ENCODE data around the gene RIT2.

Gene RIT2

GRCh38 chr18:43004421-43004820 lies 111.1 kb downstream of the RIT2 start:
- no peaks in the 10 kb centered on the region for H3K4me1 Mint-ChIP-seq
- H3K9me3 Mint-ChIP-seq, result peaks cover 12 to 14% of the 10 kb centered on the region in 2 donors
- DNase-seq (no peak), ATAC-seq (no peak)
- no peaks in the 10 kb centered on the region for H3K27me3 Mint-ChIP-seq
- H3K4me3 Mint-ChIP-seq, result no peak overlapping the region
- H3K27ac Mint-ChIP-seq, result no peak overlapping the region

- DNase-seq, result no peak
- H3K9me3 Mint-ChIP-seq, result peaks cover 12 to 14% of the 10 kb centered on the region in 2 donors
- H3K4me3 Mint-ChIP-seq, result no peak overlapping the region
- H3K27ac Mint-ChIP-seq, result no peak overlapping the region
- H3K4me1 Mint-ChIP-seq, result no peaks in the 10 kb centered on the region
- H3K27me3 Mint-ChIP-seq, result no peaks in the 10 kb centered on the region
- ATAC-seq, result no peak
Observed at GRCh38 chr18:43001821-43002220, 113.7 kb downstream of the RIT2 start.

GRCh38 chr18:42996824-42997223 lies 118.7 kb downstream of the RIT2 start:
- Mint-ChIP-seq H3K4me3 (no peak overlapping the region), H3K9me3 (peaks cover 7 to 14% of the 10 kb centered on the region in 2 donors), H3K27me3 (no peaks in the 10 kb centered on the region), H3K27ac (no peak overlapping the region), H3K4me1 (no peaks in the 10 kb centered on the region)
- ATAC-seq (no peak), DNase-seq (no peak)

- H3K4me1 Mint-ChIP-seq, result no peaks in the 10 kb centered on the region
- ATAC-seq (no peak), DNase-seq (no peak)
- no peaks in the 10 kb centered on the region for H3K27me3 Mint-ChIP-seq
- H3K27ac Mint-ChIP-seq, result no peak overlapping the region
- H3K4me3 Mint-ChIP-seq, result no peak overlapping the region
- H3K9me3 Mint-ChIP-seq, result peaks cover 7 to 12% of the 10 kb centered on the region in 2 donors
Observed at GRCh38 chr18:42980426-42980825, 135.1 kb downstream of the RIT2 start.

- no peak for ATAC-seq
- Mint-ChIP-seq H3K9me3 (peaks cover 7 to 17% of the 10 kb centered on the region in 2 donors), H3K4me1 (no peaks in the 10 kb centered on the region), H3K27ac (no peak overlapping the region), H3K27me3 (no peaks in the 10 kb centered on the region), H3K4me3 (no peak overlapping the region)
- DNase-seq, result no peak
Observed at GRCh38 chr18:42977982-42978637, 137.4 kb downstream of the RIT2 start.

GRCh38 chr18:42976869-42977590 lies 138.5 kb downstream of the RIT2 start:
- Mint-ChIP-seq H3K4me3 (no peak overlapping the region), H3K4me1 (no peaks in the 10 kb centered on the region), H3K9me3 (peaks cover 7 to 17% of the 10 kb centered on the region in 2 donors), H3K27ac (no peak overlapping the region), H3K27me3 (no peaks in the 10 kb centered on the region)
- ATAC-seq (no peak), DNase-seq (no peak)

- H3K9me3 Mint-ChIP-seq, result peaks cover 3 to 11% of the 10 kb centered on the region in 2 donors
- H3K4me1 Mint-ChIP-seq, result no peaks in the 10 kb centered on the region
- ATAC-seq (no peak), DNase-seq (no peak)
- no peaks in the 10 kb centered on the region for H3K27me3 Mint-ChIP-seq
- H3K27ac Mint-ChIP-seq, result no peak overlapping the region
- no peak overlapping the region for H3K4me3 Mint-ChIP-seq
Observed at GRCh38 chr18:42969366-42969765, 146.1 kb downstream of the RIT2 start.

GRCh38 chr18:42961298-42961697 lies 154.2 kb downstream of the RIT2 start:
- Mint-ChIP-seq H3K27ac (no peak overlapping the region), H3K27me3 (no peaks in the 10 kb centered on the region), H3K4me3 (no peak overlapping the region), H3K9me3 (peaks cover 11 to 14% of the 10 kb centered on the region in 2 donors), H3K4me1 (no peaks in the 10 kb centered on the region)
- DNase-seq (no peak), ATAC-seq (no peak)

GRCh38 chr18:42959528-42959927 lies 156.0 kb downstream of the RIT2 start:
- Mint-ChIP-seq H3K4me1 (no peaks in the 10 kb centered on the region), H3K4me3 (no peak overlapping the region), H3K9me3 (peaks cover 12 to 17% of the 10 kb centered on the region in 2 donors), H3K27ac (no peak overlapping the region), H3K27me3 (no peaks in the 10 kb centered on the region)
- DNase-seq (no peak), ATAC-seq (no peak)

- Mint-ChIP-seq H3K27ac (no peak overlapping the region), H3K4me1 (no peaks in the 10 kb centered on the region), H3K4me3 (no peak overlapping the region), H3K27me3 (no peaks in the 10 kb centered on the region), H3K9me3 (peaks cover 9 to 14% of the 10 kb centered on the region in 2 donors)
- no peak for ATAC-seq
- DNase-seq, result no peak
Observed at GRCh38 chr18:42958353-42958752, 157.1 kb downstream of the RIT2 start.

- Mint-ChIP-seq H3K4me3 (no peak overlapping the region), H3K27ac (no peak overlapping the region), H3K27me3 (no peaks in the 10 kb centered on the region), H3K9me3 (peaks cover 14 to 15% of the 10 kb centered on the region in 2 donors), H3K4me1 (no peaks in the 10 kb centered on the region)
- no peak for ATAC-seq
- no peak for DNase-seq
Observed at GRCh38 chr18:42956287-42956686, 159.2 kb downstream of the RIT2 start.

- no peaks in the 10 kb centered on the region for H3K27me3 Mint-ChIP-seq
- H3K4me3 Mint-ChIP-seq, result no peak overlapping the region
- ATAC-seq (no peak), DNase-seq (no peak)
- H3K9me3 Mint-ChIP-seq, result peaks cover 14 to 15% of the 10 kb centered on the region in 2 donors
- no peak overlapping the region for H3K27ac Mint-ChIP-seq
- no peaks in the 10 kb centered on the region for H3K4me1 Mint-ChIP-seq
Observed at GRCh38 chr18:42954887-42955286, 160.6 kb downstream of the RIT2 start.

- Mint-ChIP-seq H3K9me3 (peaks cover 14 to 19% of the 10 kb centered on the region in 2 donors), H3K27me3 (no peaks in the 10 kb centered on the region), H3K4me1 (no peaks in the 10 kb centered on the region), H3K27ac (no peak overlapping the region), H3K4me3 (no peak overlapping the region)
- no peak for DNase-seq
- ATAC-seq, result no peak
Observed at GRCh38 chr18:42953306-42953705, 162.2 kb downstream of the RIT2 start.

- Mint-ChIP-seq H3K9me3 (peaks cover 7 to 11% of the 10 kb centered on the region in 2 donors), H3K27ac (no peak overlapping the region), H3K27me3 (no peaks in the 10 kb centered on the region), H3K4me1 (no peaks in the 10 kb centered on the region), H3K4me3 (no peak overlapping the region)
- no peak for ATAC-seq
- no peak for DNase-seq
Observed at GRCh38 chr18:42950732-42951131, 164.8 kb downstream of the RIT2 start.

GRCh38 chr18:42948831-42949230 lies 166.7 kb downstream of the RIT2 start:
- Mint-ChIP-seq H3K9me3 (peaks cover 5 to 16% of the 10 kb centered on the region in 2 donors), H3K27ac (no peak overlapping the region), H3K27me3 (no peaks in the 10 kb centered on the region), H3K4me1 (no peaks in the 10 kb centered on the region), H3K4me3 (no peak overlapping the region)
- DNase-seq (no peak), ATAC-seq (no peak)

- Mint-ChIP-seq H3K27ac (no peak overlapping the region), H3K9me3 (peaks cover 8 to 31% of the 10 kb centered on the region in 2 donors), H3K4me1 (no peaks in the 10 kb centered on the region), H3K27me3 (no peaks in the 10 kb centered on the region), H3K4me3 (no peak overlapping the region)
- ATAC-seq (no peak), DNase-seq (no peak)
Observed at GRCh38 chr18:42941860-42942259, 173.6 kb downstream of the RIT2 start.
